ENCODE results near the gene SLC25A4. TPM values are rescaled to one million over a fixed set of nuclear protein-coding genes. Genes with fewer than 3 reads are reported as not detected.

The SLC25A4 gene
- total and polyA plus RNA-seq, 2 of the 13 experiments (the other 11 are each of a cell fraction or from before 2014, with no cell fraction given) = 30.3 to 42.1 TPM

- Histone ChIP-seq H3K9me3 (ENCODE audit: low read length) (no peaks in the 10 kb centered on the region), H3K4me3 (replicated peaks in 1 of 3; ENCODE audit: insufficient read depth in 1 of 3, low read depth in 2 of 3, low read length in 3 of 3) (no peak overlapping the region), H3K79me2 (ENCODE audit: insufficient read depth, low read length) (no peaks in the 10 kb centered on the region), H4K20me1 (ENCODE audit: insufficient read depth, low read length) (no peaks in the 10 kb centered on the region), H3K27ac (ENCODE audit: extremely low read length, insufficient read depth, low read length) (no peak overlapping the region), H3K4me2 (ENCODE audit: low read depth, low read length) (no peak overlapping the region), H3K27me3 (ENCODE audit: control insufficient read depth in 1 of 2, insufficient read depth in 2 of 2, low read length in 2 of 2) (peaks cover 0 to 11% of the 10 kb centered on the region in 2 experiments; a peak in 2 of 5 replicates), H3K4me1 (ENCODE audit: insufficient read depth, low read length) (peaks cover 8% of the 10 kb centered on the region; the same call in 1 of the 2 replicates), H3K9ac (ENCODE audit: insufficient read depth, low read depth, low read length) (no peak overlapping the region), H3K36me3 (replicated peaks in 1 of 2; ENCODE audit: control insufficient read depth in 1 of 2, insufficient read depth in 2 of 2, low read length in 2 of 2) (no peaks in the 10 kb centered on the region), H2AFZ (ENCODE audit: low read length) (no peak overlapping the region)
- in situ Hi-C loops (cut with HindIII; ENCODE audit: extremely low pct_ligation_motif_present, low pct_unique_long_range_greater_than_20kb) = no loop called here
- CTCF ChIA-PET (ENCODE audit: low intra/inter-chr PET ratio, low total read pairs) = no interaction called here
- FAIRE-seq = no peak
- DNase-seq (ENCODE audit: low spot score) = no peak
- 60% methylated on average over 7 of the region's 7 CpGs for WGBS (ENCODE audit: low lambda C conversion rate)
- intact Hi-C loops (cut with micrococcal nuclease; ENCODE audit: unreplicated experiment) = no loop called here
- no peak for ATAC-seq
- POLR2A ChIA-PET = no interaction called here
- no TSS peak for BruUV-seq (replicated peaks)
- TF ChIP-seq THRA (CRISPR knock-in tag; IDR thresholded peaks at IDR 0.05; ENCODE audit: borderline replicate concordance) (no peak), ZNF501 (CRISPR knock-in tag; IDR thresholded peaks at IDR 0.05) (no peak), NRL (CRISPR knock-in tag; IDR thresholded peaks at IDR 0.05; ENCODE audit: borderline replicate concordance) (no peak), SRSF1 (optimal IDR thresholded peaks at IDR 0.05; ENCODE audit: low read depth, low read length) (no peak), RARG (CRISPR knock-in tag; IDR thresholded peaks at IDR 0.05; ENCODE audit: low read depth) (no peak), ZEB1 (IDR thresholded peaks at IDR 0.05; ENCODE audit: insufficient replicate concordance, low read depth) (no peak), MAZ (IDR thresholded peaks at IDR 0.05; ENCODE audit: borderline replicate concordance, low read depth, low read length) (no peak), MAZ (CRISPR knock-in tag; IDR thresholded peaks at IDR 0.05; ENCODE audit: low read depth) (no peak), HMG20B (CRISPR knock-in tag; conservative IDR thresholded peaks at IDR 0.05) (no peak), ZBED4 (CRISPR knock-in tag; IDR thresholded peaks at IDR 0.05; ENCODE audit: borderline replicate concordance) (no peak), ZNF292 (CRISPR knock-in tag; IDR thresholded peaks at IDR 0.05; ENCODE audit: borderline replicate concordance, low read depth) (no peak), IRF9 (CRISPR knock-in tag; IDR thresholded peaks at IDR 0.05; ENCODE audit: borderline replicate concordance) (no peak), ZFP36L1 (CRISPR knock-in tag; IDR thresholded peaks at IDR 0.05) (no peak), HINFP (CRISPR knock-in tag; IDR thresholded peaks at IDR 0.05; ENCODE audit: low read depth) (no peak)
Measured at GRCh38 chr4:185118876-185119275, 24.2 kb upstream of the SLC25A4 start.
